ENCODE measurements around the gene PLEKHH2.
"Not testable (repeated sequence)": the region's sequence is repeated elsewhere in the genome, so short reads cannot be mapped to it uniquely, and the experiment has no call there.

The PLEKHH2 gene

DNA sequence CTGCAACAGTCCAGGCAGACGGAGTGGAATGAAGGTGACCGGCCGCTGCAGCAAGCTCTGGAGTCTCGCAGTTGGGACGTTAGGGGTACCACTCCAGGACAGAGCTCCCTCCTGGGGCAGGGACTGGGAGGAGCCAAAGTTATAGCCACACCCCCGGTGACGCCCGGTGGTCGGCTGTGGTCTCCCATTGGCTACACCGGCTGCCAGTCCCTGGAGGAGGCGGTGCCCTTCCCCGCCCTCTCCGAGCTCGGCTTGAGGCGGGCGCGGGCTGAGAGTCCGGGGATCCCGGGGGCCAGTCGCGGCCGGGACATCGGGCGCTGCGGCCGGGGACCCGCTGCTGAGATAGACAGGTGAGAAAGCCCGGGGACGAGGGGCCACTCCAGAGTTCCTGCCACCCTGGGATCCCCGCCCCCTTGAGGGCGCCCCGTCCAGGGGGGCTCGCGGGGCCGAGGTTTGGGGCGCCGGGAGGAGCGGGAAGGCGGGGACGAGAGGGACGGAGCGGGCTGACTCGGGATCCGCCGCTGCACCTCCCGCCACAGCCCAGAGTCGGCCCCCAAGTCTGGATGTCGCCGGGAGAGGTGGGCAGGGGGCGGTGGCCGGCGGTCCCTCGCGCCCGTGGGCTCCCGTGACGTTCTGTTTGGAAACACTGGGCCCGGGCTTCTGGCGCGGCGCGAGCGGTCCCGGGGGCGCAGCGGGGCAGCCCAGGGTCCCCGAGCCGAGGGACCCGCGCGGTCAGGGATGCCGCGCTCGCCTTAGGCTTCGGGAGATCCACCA lies at the start of gene PLEKHH2:
TSS of gene PLEKHH2 (plus strand) at position 231 of the 774 bp plus-strand sequence. CDS start 7,414 bp downstream, outside the sequence.
- no peak for DNase-seq

DNA sequence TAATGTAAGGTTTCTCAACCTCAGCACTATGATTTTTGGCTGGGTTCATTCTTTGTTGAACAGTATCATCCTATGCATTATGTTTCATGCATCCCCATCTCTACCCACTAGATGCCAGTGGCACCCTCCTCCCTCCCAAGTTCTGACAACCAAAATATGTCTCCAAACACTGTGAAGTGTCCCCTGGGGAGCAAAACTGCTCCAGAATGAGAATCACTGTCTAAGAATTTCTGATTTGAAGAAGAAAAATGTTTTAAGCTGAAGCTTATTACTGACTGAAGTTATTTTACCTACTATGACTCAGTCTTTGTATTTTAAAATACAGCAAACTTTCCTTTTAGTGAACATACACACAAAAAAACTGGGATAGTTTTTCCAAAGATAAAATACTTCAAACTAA lies 44.6 kb upstream of the PLEKHH2 start:
- DNase-seq: no peak

DNA sequence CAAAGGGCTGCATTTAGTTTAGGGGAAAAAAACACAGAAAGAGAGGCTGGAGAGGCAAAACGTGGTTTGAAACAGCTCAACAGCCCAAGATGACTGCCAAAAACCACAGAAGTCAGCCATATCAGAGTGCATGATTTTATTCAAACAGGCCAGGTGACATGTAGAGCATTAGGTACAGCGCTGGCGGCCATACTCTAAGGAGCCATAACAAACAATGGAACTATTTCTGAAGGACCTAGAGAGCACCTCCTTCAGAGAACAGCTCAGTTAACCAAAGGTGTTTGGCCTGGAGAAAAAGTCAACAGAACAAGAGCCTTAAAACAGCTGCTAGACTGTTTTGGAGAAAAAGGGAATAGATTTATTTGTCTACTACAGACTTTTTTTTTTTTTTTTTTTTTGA lies 43.8 kb upstream of the PLEKHH2 start:
- DNase-seq: no peak

DNA sequence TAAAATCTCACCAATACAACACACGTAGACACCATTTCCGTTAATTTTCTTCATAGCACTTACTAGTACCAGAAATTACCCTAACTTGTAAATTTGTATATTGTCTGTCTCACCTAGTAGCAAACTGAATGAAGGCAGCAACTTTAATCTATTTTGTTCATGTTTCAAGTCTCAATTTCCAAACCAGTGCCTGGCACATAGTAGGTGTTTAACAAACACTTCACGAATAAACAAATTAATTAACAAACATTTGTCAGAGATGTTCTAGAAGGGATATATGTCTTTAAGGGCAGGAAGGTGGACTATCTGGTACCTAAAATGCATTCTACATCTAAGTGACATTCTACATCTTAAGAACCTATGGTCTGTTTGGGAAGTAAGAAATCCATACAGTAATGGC lies 42.2 kb upstream of the PLEKHH2 start:
- DNase-seq: no peak

DNA sequence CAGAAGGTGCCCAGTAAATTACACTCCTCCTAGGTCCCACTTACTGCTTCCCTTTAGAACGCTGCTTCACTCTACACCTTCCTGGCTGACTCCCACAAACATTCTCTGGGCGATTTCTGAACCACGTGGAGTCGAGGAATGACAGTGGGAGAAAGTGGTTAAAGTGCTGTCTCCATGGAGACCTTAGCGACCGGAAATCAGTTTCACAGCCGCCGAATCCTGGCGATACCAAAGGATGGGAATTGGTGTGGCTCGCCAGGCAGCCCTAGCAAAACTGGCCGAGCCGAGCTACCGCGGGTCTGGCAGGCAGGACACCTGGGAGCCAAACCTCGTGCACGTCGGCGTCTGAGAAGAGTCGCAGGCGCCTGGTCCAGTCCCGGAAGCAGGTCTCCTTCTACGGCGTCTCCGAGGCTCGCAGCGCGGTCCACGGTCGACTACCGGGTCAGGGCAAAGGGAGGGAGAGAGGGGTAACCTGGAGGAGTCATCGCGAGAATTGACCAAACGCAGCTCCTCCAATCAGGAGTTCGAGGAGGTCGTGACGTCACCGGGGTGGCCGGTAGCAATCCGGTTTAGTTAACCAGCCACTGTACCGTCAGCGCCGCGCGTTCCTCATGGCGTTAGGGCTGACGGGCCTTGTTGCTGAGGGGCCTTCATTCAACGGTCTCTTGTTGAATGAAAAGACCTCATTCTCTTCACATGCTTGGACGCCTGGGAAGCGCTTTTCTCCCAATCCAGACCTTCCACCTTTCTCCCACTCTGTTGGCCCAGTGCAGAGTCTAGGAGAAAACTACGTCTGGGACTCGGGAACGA lies 41.3 kb upstream of the PLEKHH2 start, which contains the start of gene THADA:
TSS of gene THADA (minus strand) at position 436 of the 810 bp plus-strand sequence. CDS start 3,646 bp downstream, outside the sequence.
- DNase-seq: peak; percentile 93

DNA sequence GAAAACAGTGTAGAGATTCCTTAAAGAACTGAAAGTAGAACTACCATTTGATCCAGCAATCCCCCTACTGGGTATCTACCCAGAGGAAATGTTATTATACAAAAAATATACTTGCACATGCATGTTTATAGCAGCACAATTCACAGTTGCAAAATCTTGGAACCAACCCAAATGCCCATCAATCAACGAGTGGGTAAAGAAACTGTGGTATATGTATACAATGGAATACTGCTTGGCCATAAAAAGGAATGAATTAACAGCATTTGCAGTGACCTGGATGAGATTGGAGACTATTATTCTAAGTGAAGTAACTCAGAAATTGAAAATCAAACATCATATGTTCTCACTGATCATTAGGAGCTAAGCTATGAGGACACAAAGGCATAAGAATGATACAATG lies 36.5 kb upstream of the PLEKHH2 start:
- not testable (repeated sequence) for DNase-seq

DNA sequence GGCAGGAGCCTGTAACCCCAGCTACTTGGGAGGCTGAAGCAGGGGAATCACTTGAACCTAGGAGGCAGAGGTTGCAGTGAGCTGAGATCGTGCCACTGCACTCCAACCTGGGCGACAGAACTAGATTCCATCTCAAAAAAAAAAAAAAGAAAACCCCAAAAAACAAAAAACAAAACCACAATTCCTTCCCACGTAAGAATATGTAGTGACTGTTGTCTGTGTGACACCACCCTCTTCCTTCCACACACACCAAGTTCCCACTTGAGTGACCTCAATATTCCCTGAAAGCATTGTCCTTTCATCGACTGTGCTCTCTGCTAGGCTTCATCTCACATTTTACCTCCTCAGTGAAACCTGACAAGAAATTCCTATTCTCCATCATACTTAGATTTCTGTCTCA lies 32.4 kb upstream of the PLEKHH2 start:
- no peak for DNase-seq

DNA sequence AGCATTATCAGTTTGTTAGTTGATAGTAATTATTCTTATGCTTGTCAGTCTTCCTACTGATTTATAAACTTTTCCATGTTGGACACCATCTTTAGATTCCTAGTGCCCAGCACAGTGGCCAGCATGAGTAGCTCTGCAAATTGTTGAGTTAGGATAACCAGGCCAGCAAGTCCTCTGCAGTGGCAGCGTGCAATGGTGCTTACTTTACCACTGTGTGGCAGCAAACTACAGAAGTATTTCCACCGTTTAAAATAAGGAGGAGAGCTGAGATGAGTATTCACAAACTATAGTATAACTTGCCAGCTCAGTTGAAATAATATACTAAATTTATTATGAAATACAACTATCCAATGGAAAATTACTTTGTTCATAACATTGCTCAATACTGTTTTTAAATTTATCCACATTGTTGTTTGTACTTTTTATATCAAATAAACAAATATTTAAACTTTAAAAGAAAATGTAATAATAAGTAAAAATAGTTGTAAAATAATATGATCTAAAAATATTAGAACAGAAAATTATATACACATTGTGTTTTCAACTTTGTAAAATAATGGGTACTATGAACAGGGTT lies 31.9 kb upstream of the PLEKHH2 start:
- DNase-seq: no peak

DNA sequence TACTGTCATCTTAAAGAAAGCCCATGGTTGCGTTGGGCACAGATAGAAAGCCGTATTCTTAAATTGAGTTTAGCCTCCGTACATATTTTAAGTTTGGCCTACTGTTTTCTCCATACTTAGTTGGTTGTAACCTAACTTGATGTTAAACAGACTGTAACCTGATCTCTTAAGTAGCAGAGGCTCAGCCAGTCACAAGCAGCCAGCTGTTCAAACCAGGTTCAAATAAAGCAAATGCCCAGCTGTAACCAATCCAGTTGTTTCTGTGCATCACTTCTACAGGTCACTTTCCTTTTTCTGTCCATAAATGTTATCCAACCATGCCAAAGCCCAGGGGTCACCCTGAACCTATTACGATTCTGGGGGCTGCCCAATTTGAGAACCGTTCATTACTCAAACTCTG lies 31.2 kb upstream of the PLEKHH2 start:
- no peak for DNase-seq

DNA sequence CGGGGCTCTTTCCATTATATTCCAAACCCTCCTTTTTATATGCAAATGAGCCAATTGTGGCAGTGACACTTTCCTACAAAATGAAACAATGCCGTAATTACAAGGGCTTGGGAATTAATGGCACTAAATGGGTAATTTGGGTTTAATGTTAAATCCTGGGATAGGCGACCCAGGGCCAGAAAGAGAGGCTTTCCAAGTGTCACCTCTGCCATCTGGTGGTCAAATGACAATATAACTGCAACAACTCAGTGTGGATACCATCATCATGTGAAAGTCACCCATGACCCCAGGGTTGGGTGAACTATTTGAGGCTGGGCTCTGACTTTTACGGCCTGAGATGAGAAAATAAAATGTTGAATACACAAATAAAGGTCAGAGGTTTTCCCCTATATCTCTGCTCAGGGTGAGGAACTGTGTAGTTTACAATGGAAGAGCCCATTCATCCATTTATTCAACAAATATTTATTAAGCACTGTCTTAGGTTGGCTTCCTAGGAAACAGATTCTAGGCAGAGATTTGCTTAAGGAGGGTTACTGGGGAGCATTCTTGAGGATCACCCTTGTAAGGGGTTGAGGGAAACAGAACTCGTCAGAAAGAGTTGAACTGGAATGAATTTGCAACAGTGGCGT lies 27.7 kb upstream of the PLEKHH2 start:
- DNase-seq: no peak

DNA sequence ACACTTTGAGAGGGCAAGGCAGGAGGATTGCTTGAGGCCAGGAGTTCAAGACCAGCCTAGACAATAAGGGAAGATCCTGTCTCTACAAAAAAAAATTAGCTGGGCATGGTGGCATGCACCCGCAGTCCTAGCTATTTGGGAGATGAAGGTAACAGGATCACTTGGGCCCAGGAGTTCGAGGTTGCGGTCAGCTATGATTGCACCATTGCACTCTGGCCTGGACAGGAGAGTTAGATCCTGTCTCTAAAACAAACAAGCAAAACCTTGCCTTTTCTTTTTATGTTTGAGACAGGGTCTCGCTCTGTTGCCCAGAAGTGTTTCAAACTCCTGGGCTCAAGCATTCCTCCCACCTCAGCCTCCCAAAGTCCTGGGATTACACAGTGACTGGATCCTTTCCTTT lies 26.7 kb upstream of the PLEKHH2 start:
- DNase-seq: no peak

DNA sequence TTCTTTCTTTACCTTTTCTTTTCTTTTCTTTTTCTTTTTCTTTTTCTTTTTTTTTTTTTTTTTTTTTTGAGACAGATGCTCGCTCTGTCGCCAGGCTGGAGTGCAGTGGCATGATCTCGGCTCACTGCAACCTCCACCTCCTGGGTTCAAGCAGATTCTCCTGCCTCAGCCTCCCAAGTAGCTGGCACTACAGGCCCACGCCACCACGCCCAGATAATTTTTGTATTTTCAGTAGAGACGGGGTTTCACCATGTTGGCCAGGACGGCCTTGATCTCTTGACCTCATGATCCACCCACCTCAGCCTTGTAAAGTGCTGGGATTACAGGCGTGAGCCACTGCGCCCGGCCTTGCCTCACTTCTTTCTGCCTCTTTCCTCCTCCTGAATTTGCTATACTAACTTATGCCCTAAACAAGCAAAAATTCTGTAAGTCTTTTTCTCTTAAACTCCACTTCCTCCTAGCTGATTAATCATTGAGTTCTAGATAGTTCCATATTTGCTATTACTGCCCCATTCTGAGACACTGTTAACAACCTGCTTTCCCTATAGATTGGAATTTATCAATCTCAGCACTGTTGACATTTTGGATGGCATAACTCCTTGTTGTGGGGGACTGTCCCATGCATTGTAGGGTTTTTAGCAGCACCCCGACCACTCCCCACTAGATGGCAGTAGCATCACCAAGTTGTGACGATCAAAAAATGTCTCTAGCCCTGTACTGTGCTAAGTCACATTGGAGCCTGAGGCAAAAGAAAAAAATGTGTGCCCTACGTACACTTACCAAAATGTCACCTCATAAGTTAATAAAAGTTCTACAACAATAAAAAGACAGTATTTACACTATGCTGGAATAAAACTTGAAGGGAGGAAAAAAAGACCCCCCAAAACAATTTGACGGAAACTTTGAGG lies 24.8 kb upstream of the PLEKHH2 start:
- no peak for DNase-seq

DNA sequence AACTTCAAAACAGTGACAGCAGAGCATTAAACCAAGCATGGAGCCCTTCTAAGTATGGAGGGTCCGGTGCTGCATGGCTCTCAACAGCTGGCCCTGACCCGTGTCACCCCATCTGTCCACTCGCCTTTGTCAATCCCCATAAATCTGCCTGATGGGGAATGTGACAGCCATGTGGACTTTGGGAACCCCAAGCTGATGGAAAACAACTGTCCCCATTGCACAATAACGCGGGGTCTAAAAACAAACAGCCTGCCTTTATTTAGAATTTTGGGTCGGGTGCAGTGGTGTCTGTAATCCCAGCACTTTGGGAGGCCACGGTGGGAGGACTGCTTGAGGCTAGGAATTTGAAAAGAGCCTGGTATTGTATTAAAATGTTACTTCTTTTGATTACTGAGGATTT lies 24.1 kb upstream of the PLEKHH2 start:
- DNase-seq: no peak

DNA sequence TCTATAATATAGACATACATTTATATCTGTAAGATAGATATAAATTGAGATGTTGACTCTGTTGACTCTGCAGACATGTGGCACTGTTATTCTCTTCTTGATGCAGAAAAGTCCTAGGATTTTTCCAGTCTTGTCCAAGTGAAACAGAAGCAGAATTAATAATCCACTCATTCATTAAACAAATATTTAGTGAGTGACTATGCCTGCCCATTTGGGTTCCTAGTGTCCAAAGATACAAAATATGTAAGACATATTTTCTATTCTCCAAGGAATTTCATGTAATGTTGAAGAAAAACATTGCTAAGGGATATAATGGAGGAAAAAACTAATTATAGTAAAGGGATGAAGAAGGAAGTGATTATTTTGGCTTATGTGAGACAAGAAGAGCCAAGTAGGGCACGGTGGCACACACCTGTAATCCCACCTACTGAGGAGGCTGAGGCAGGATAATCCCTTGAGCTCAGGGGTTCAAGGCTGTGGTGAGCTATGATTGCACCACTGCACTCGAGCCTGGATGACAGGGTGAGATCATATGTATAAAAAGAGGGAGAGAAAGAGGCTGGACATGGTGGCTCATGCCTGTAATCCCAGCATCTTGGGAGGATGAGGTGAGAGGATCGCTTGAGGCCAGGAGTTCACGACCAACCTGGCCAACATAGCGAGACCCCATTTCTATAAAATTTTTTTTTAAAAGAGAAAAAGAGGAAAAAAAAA lies 19.9 kb upstream of the PLEKHH2 start:
- no peak for DNase-seq

DNA sequence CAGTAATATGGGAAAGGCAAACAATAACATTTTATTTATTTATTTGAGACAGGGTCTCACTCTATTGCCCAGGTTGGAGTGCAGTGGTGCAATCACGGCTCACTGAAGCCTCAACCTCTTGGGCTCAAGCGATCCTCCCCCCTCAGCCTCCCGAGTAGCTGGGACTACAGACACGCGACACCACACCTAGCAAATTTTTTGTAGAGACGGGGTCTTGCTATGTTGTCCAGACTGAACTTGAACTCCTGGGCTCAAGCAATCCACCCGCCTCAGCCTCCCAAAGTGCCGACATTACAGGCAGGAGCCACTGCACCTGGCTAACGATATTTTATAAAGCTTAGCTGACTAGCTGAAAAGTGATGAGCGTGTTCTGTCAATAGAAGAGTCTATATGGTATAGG lies 17.5 kb upstream of the PLEKHH2 start:
- no peak for DNase-seq

DNA sequence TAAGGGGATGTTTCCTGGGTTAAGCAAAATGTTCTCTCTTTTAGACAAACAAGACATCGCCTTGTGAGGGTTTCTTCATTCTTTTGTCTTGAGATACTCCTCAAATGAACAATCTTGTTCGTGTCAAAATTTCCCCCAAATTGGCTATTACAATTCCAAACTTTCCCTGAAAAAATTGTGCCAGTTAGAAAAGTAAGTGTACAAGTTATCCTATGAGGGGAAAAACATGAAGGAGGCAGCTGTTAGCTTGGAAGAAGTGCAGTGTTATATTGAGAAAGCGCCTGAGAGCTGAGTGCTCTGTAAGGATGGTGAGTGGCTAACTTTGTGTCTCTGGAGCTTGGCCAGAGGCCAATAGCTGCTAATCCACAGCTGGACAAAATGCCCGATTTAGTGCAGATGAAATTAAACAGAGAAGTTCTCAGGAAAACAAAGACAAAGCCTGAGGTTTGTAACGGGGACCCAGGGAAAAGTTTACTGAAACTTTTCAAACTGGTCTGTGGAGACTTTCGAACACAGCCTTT lies 14.1 kb upstream of the PLEKHH2 start:
- DNase-seq: no peak

DNA sequence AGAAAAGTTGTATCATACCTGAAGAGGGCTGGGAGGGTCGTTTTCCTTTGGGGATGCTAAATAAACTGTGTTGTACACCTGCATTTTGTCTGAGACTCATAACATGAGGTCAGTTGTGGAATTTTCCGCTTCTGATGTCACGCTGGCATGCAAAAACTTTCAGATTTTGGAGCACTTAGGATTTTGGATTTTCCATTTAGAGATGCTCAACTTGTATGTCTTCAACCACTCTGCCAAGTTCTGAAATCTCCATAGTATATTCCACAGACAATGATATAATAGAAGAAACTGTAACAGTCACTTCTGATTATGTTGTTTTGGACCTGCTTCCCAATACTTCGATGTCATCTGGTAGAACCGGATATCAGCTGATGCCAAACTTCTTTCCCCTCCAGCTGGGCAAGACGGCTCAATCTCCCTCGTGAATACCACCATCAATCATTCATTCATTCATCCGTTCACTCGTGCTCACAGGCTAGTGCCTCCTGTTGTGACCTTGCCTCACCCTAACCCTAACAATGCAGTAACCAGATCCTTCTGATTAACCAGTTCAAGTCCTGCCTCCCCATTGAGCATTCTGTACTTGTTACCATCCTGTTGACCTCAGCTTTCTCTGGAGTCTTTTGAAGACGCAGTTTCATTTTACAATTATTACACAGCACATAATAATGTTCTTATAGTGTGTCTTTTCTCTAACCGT lies 5.3 kb upstream of the PLEKHH2 start:
- DNase-seq: no peak

DNA sequence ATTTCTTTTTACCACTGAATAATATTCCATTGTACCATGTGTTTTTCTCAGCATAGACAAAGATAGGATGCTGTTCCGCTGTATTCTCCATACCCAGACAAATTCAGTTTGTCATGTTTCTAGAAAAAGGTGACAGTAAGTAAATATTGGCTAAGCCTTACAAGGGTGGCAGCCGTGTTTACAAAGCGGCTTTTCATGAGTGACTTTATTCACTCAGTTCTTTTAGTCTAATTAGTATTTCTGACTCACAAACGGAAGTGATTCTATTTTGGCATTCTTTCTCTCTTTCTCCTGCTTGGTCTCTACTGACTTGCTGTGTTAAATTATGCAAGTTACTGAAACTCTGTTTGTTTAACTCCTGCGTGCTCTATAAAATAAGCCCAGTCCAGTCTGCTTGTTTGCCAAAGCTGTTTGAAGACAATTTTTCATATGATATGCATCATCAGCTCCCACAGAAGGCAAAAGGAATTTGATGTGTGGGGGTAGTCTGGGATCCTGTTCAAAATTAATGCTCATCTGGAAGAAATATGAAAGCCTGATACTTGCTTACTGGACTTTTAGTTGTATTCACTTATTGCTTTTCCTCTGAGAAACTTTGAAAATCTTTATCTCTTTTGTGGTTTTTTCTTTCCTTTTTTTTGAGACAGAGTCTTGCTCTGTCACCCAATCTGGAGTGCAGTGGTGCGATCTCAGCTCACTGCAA lies 2.3 kb upstream of the PLEKHH2 start:
- DNase-seq: no peak

DNA sequence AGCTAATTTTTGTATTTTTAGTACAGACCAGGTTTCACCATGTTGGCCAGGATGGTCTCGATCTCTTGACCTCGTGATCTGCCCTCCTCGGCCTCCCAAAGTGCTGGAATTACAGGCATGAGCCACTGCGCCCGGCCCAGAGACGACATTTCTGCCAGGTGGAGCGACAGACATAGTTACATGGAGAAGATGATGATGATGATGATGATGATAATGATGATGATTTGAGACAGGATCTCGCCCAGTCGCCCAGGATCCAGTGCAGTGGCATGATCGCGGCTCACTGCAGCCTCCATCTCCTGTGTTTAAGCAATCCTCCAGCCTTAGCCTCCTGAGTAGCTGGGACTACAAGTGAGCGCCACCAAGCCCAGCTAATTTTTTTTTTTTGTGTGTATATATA lies 907 bp upstream of the PLEKHH2 start:
- not testable (repeated sequence) for DNase-seq

DNA sequence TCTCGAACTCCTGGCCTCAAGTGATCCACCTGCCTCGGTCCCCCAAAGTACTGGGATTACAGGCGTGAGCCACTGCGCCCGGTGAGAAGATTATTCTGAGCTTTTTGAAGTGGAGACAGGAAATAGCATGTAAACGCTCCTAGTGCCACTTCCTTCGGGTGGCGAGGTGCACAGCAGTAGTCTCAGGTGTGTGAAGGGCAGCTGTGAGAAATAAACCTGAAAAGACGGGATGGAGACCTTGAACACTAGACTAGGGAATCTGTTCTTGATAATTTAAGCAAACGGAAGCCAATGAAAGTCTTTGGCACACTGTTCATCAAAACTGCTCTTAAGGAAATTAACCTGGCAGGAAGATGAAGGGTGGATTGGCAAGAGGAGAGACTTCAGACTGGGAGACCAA lies 439 bp upstream of the PLEKHH2 start:
- no peak for DNase-seq

Data from NK-92 treated with Interleukin-12 subunit alpha and Interleukin-12 subunit beta, amount 100 ng/mL, for 24 hours (cell line).